Tibial artery (tissue), 4 donors: ENCODE data around the gene ARMC2.

Source experiments
- DNase-seq, 2 donors: peaks; one replicate each; pipeline ENCODE4 v3.0.0-alpha.2; 2019
- H3K27ac ChIP-seq, 2 donors: fragments of 200-600 bp; sonication (generic) in 1 of 2; 1 replicate in 1 of 2; 2 replicates in 1 of 2; pipeline ENCODE4 v1.5.1; 2018 to 2019; ENCODE audit warnings: mild to moderate bottlenecking in 1 of 2
- H3K27me3 ChIP-seq, 2 donors: fragments of 200-600 bp; sonication (generic) in 1 of 2; one replicate each; pipeline versions ENCODE4 v1.5.1 to v1.6.0; 2016 to 2019
- H3K36me3 ChIP-seq, 3 donors: fragments of 200-600 bp; sonication (generic) in 2 of 3; one replicate each; pipeline ENCODE4 v1.5.1; 2016 to 2019; ENCODE audit warnings: mild to moderate bottlenecking in 2 of 3
- H3K4me1 ChIP-seq, 4 donors: fragments of 200-600 bp; sonication (generic) in 2 of 4; 1 replicate in 3 of 4; 2 replicates in 1 of 4; pipeline ENCODE4 v1.5.1; 2016 to 2019
- H3K4me3 ChIP-seq, 2 donors: fragments of 200-600 bp; sonication (generic) in 1 of 2; 1 replicate in 1 of 2; 2 replicates in 1 of 2; pipeline ENCODE4 v1.5.1; 2018 to 2019; ENCODE audit warnings: mild to moderate bottlenecking in 2 of 2
- H3K9me3 ChIP-seq, 3 donors: fragments of 200-600 bp; sonication (generic) in 1 of 3; one replicate each; pipeline ENCODE4 v1.5.1; 2016 to 2019
- intact Hi-C: fragments of 100-400 bp; cut with DNase I; formaldehyde crosslinking; loops from one replicate; pipeline ENCODE4 v1.15.0; 2023; ENCODE audit warnings: low total_unique reads
- TF ChIP-seq, protein P1 (sequence below), 2 experiments: fragments of 200-600 bp in 1 of 2; fragments of 450-650 bp in 1 of 2; IDR thresholded peaks; one replicate each; pipeline ENCODE4 v1.5.1; 2017 to 2019; ENCODE audit warnings: antibody characterized with exemption in 2 of 2, mild to moderate bottlenecking in 1 of 2, moderate library complexity in 1 of 2

Gene ARMC2

DNA sequence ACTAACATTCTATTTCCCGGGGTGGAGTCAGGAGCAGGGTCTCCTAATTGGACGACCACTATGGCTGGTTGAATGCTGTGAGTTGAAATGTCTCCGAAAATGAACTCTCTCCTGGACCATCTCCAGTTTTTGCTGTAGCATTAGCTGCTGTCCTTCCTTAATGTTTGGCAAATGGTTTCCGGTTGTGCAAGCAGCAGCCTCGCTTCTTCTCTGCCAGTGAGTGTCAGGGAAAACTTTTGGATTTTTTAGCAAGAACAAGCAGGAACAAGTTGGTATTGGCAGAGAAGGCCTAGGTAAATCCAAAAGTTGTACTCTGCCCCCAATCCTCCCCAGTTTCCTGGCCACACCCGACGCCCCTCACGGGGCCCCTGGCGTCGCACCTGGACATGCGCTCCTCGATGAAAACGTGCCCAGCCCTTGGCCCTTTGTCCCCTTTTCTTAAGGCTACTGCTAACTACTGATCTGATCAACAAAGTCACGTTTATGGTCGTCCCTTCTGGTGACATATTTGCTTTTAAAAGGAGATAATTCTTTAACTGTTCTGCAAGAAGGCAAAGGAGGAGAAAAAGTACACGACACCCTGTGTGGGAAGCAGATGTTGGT is 103.2 kb downstream of the ARMC2 start:
- H3K27me3 ChIP-seq, result no peaks in the 10 kb centered on the region
- H3K4me1 ChIP-seq, result peaks cover 0 to 26% (median 25%) of the 10 kb centered on the region in 4 donors
- no peaks in the 10 kb centered on the region for H3K9me3 ChIP-seq
- intact Hi-C loops, result no loop called here
- DNase-seq, result no peak
- H3K27ac ChIP-seq, result no peak overlapping the region
- H3K4me3 ChIP-seq, result no peak overlapping the region
- TF ChIP-seq, protein P1, sequence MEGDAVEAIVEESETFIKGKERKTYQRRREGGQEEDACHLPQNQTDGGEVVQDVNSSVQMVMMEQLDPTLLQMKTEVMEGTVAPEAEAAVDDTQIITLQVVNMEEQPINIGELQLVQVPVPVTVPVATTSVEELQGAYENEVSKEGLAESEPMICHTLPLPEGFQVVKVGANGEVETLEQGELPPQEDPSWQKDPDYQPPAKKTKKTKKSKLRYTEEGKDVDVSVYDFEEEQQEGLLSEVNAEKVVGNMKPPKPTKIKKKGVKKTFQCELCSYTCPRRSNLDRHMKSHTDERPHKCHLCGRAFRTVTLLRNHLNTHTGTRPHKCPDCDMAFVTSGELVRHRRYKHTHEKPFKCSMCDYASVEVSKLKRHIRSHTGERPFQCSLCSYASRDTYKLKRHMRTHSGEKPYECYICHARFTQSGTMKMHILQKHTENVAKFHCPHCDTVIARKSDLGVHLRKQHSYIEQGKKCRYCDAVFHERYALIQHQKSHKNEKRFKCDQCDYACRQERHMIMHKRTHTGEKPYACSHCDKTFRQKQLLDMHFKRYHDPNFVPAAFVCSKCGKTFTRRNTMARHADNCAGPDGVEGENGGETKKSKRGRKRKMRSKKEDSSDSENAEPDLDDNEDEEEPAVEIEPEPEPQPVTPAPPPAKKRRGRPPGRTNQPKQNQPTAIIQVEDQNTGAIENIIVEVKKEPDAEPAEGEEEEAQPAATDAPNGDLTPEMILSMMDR (IDR thresholded peaks at IDR 0.05), result no peak
- no peaks in the 10 kb centered on the region for H3K36me3 ChIP-seq

DNA sequence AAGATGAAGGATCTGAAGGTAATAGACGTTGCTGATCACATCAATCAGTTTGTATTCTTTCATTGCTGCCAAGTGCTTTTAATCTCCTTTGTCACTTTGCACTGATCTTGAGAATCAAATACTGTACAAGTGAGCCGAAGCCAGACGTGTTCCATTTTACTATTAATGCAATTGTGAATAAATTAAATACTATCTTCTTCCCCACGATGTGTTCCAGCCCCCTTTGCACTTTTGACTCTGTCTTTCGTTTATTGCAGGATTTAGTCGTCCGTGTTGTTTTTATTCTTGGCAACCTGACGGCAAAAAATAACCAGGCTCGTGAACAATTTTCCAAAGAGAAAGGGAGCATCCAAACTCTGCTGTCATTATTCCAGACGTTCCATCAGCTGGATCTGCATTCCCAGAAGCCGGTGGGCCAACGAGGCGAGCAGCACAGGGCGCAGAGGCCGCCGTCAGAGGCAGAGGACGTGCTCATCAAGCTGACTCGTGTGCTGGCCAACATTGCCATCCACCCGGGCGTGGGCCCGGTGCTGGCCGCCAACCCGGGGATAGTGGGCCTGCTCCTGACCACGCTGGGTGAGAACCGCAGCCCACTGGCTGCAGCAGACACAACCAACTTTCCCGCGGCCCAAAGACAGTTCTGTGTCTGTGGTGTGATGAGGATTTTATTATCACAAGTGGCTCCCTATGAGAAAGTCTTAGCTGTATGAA is 104.7 kb downstream of the ARMC2 start:
- intact Hi-C loops, result no loop called here
- no peak for DNase-seq
- Histone ChIP-seq H3K36me3 (no peaks in the 10 kb centered on the region), H3K27ac (no peak overlapping the region), H3K4me3 (no peak overlapping the region), H3K9me3 (no peaks in the 10 kb centered on the region), H3K4me1 (peaks cover 0 to 12% (median 10%) of the 10 kb centered on the region in 4 donors), H3K27me3 (no peaks in the 10 kb centered on the region)
- TF ChIP-seq, protein P1 (IDR thresholded peaks at IDR 0.05), result no peak

DNA sequence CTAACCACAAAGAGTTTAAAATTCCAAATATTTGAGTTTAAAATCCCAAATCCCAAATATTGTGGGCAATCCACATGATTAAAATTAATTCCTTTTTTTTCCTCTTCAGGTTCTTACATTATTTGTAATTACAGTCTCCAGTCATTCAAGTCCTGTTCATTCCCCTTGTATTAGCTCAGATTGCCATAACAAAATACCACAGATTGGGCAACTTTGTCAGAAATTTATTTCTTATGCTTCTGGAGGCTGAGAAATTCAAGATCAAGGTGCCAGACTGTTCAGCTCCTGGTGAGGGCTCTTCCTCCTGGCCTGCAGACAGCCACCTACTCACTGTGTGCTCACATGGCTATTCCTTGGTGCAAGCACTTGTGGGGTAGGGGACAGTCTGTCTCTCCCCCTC is 105.5 kb downstream of the ARMC2 start:
- no peak for DNase-seq

DNA sequence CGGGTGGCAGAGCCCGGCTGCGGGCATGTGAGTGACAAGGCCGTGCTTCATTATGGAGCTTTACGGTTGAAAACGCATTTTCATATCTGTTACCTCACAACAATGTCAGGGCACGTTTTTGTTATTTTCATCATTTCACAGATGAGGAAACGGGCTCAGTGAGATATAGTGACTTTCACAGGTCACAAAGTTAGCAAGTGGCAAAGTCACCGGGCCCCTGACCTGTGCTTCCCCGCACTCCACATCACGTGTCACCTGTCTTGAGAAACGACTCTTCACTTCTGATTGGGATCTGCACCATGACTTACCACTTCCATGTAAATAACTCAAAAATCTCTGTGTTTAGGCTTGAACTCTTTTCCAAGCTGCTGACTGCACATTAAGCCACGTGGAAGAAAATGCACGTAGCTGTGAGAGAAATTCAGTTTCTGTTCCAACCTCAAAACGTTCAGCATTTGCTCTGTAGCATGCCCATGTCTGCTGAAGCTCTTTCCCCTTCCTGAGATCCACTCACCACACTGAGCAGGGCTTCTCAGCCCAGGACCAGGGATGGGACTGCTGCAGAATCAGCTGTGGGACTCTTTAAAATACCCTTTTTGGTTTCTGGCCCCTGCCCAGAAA is 107.2 kb downstream of the ARMC2 start:
- Histone ChIP-seq H3K27ac (no peak overlapping the region), H3K4me1 (no peaks in the 10 kb centered on the region), H3K27me3 (no peaks in the 10 kb centered on the region), H3K36me3 (no peaks in the 10 kb centered on the region), H3K9me3 (no peaks in the 10 kb centered on the region), H3K4me3 (no peak overlapping the region)
- TF ChIP-seq, protein P1 (IDR thresholded peaks at IDR 0.05), result no peak
- intact Hi-C loops, result no loop called here
- no peak for DNase-seq

More for the DNA sequence above, 105.5 kb downstream of the ARMC2 start:
- peaks cover 0 to 4% (median 2%) of the 10 kb centered on the region in 4 donors for H3K4me1 ChIP-seq
- TF ChIP-seq, protein P1 (IDR thresholded peaks at IDR 0.05), result no peak
- intact Hi-C loops, result no loop called here
- H3K27me3 ChIP-seq, result no peaks in the 10 kb centered on the region
- no peaks in the 10 kb centered on the region for H3K9me3 ChIP-seq
- no peak overlapping the region for H3K27ac ChIP-seq
- H3K36me3 ChIP-seq, result no peaks in the 10 kb centered on the region
- H3K4me3 ChIP-seq, result no peak overlapping the region

DNA sequence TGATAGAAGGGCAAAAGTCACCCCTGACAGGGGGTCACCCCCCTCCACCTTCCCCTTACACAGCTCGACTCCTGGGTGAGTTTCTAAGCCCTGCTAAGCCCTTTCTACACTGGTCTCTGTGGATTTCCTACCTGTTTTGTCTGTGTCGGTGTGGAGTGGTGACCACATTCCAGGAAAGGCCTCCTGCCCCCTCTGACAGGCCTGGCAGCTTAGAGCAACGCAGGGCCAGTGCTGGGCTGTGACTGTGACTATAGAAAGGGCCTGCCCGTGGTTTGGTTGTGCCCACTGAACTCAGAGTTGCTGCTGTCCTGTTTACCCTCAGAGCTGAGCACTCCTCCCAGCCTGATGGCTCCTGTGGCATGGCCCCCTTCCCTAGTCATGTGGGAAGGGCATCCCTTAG is 109.0 kb downstream of the ARMC2 start:
- H3K4me3 ChIP-seq, result no peak overlapping the region
- H3K27ac ChIP-seq, result no peak overlapping the region
- no peaks in the 10 kb centered on the region for H3K9me3 ChIP-seq
- intact Hi-C loops, result no loop called here
- no peaks in the 10 kb centered on the region for H3K36me3 ChIP-seq
- DNase-seq, result no peak
- TF ChIP-seq, protein P1 (IDR thresholded peaks at IDR 0.05), result no peak
- H3K27me3 ChIP-seq, result no peaks in the 10 kb centered on the region
- no peaks in the 10 kb centered on the region for H3K4me1 ChIP-seq
